KOPT-K1 (cell line): ENCODE results near the gene CYSLTR1.

Experiments used
- H3K27ac ChIP-seq: fragments of 200-600 bp; sonication (generic); 2 replicates; pipeline ENCODE4 v1.5.1; 2016; ENCODE audit warnings: antibody characterized with exemption, mild to moderate bottlenecking, low read depth, low read length; ENCODE audit not compliant: poor library complexity, severe bottlenecking
- H3K36me3 ChIP-seq: fragments of 200-600 bp; sonication (generic); 2 replicates; pipeline ENCODE4 v1.5.1; 2017; ENCODE audit warnings: antibody characterized with exemption, mild to moderate bottlenecking, low read length, moderate library complexity; ENCODE audit not compliant: insufficient read depth
- H3K9me3 ChIP-seq: fragments of 200-600 bp; sonication (generic); 2 replicates; pipeline ENCODE4 v1.5.1; 2017; ENCODE audit warnings: antibody characterized with exemption, low read length, mild to moderate bottlenecking; ENCODE audit not compliant: insufficient read depth, poor library complexity, severe bottlenecking

Gene CYSLTR1

GRCh38 chrX:78327370-78328086 is at the start of gene CYSLTR1:
CYSLTR1 (minus strand) TSS chrX:78327611; CDS start chrX:78273746, 53,865 bp downstream.
- no peak within 1 kb of the TSS for H3K27ac ChIP-seq

GRCh38 chrX:78377186-78377585 is 49.8 kb upstream of the CYSLTR1 start:
- Histone ChIP-seq H3K9me3 (no peaks in the 10 kb centered on the region), H3K27ac (no peak overlapping the region), H3K36me3 (no peaks in the 10 kb centered on the region)

More at GRCh38 chrX:78327370-78328086, at the start of gene CYSLTR1:
- H3K36me3 ChIP-seq = no peaks in the 10 kb centered on the region
- H3K9me3 ChIP-seq = no peaks in the 10 kb centered on the region

- H3K36me3 ChIP-seq = no peaks in the 10 kb centered on the region
- H3K9me3 ChIP-seq = no peaks in the 10 kb centered on the region
- H3K27ac ChIP-seq = peak overlapping the region; percentile 18
Measured at GRCh38 chrX:78375894-78376293, 48.5 kb upstream of the CYSLTR1 start.

- Histone ChIP-seq H3K27ac (no peak overlapping the region), H3K9me3 (no peaks in the 10 kb centered on the region), H3K36me3 (no peaks in the 10 kb centered on the region)
Measured at GRCh38 chrX:78366576-78366975, 39.2 kb upstream of the CYSLTR1 start.

- H3K36me3 ChIP-seq = no peaks in the 10 kb centered on the region
- H3K9me3 ChIP-seq = no peaks in the 10 kb centered on the region
- H3K27ac ChIP-seq = no peak overlapping the region
Measured at GRCh38 chrX:78357342-78358055, 30.1 kb upstream of the CYSLTR1 start.

GRCh38 chrX:78333521-78333920 is 6.1 kb upstream of the CYSLTR1 start:
- H3K36me3 ChIP-seq = no peaks in the 10 kb centered on the region
- H3K9me3 ChIP-seq = no peaks in the 10 kb centered on the region
- no peak overlapping the region for H3K27ac ChIP-seq

- Histone ChIP-seq H3K27ac (no peak overlapping the region), H3K36me3 (no peaks in the 10 kb centered on the region), H3K9me3 (no peaks in the 10 kb centered on the region)
Measured at GRCh38 chrX:78331708-78332107, 4.3 kb upstream of the CYSLTR1 start.

GRCh38 chrX:78330540-78330939 is 3.1 kb upstream of the CYSLTR1 start:
- no peak overlapping the region for H3K27ac ChIP-seq

DNA sequence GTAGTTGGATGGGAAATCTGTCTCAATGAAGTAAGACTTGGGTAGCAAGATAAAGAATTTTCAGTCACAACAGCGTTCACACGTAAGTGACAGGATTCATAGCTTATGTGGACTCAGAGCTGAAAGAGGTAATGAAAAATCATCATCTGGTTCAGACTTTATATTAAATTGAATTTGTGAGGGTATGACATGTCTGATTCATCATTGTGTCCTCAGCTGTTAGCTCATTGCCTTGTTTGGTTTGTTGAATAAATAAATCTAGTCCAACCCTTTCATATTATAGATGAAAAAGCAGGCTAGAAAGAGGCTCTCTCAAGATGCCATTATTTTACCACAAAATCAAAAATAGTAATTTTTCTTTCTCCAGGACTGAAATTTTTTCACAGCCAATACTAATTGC is 2.7 kb upstream of the CYSLTR1 start:
- no peak overlapping the region for H3K27ac ChIP-seq
- H3K36me3 ChIP-seq = no peaks in the 10 kb centered on the region
- no peaks in the 10 kb centered on the region for H3K9me3 ChIP-seq

More at GRCh38 chrX:78330540-78330939, 3.1 kb upstream of the CYSLTR1 start:
- Histone ChIP-seq H3K9me3 (no peaks in the 10 kb centered on the region), H3K36me3 (no peaks in the 10 kb centered on the region)

GRCh38 chrX:78329486-78329885 is 2.1 kb upstream of the CYSLTR1 start:
- Histone ChIP-seq H3K27ac (no peak overlapping the region), H3K9me3 (no peaks in the 10 kb centered on the region)

GRCh38 chrX:78326401-78326800 is 1.0 kb downstream of the CYSLTR1 start:
- no peaks in the 10 kb centered on the region for H3K9me3 ChIP-seq
- no peak overlapping the region for H3K27ac ChIP-seq
- no peaks in the 10 kb centered on the region for H3K36me3 ChIP-seq

More at GRCh38 chrX:78329486-78329885, 2.1 kb upstream of the CYSLTR1 start:
- no peaks in the 10 kb centered on the region for H3K36me3 ChIP-seq

DNA sequence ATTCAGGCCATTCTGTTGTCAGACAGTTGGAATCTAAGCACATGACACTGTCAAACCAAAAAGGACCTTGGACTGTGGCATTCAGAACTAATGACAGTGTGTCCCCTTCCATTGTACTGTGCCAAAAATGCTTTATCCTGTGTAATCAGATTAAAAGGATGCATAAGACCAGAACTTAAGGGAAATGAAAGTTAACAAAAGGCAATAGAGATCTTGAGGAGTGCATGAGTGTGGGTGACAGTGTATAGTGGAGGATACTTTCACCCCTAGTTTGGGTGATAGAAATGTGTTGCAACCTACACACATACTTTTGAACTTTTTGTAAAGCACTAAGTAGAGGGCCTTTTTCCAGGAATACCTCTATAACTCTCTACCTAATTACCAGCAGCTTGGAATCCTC is 4.5 kb downstream of the CYSLTR1 start:
- no peaks in the 10 kb centered on the region for H3K9me3 ChIP-seq
- no peaks in the 10 kb centered on the region for H3K36me3 ChIP-seq
- no peak overlapping the region for H3K27ac ChIP-seq

DNA sequence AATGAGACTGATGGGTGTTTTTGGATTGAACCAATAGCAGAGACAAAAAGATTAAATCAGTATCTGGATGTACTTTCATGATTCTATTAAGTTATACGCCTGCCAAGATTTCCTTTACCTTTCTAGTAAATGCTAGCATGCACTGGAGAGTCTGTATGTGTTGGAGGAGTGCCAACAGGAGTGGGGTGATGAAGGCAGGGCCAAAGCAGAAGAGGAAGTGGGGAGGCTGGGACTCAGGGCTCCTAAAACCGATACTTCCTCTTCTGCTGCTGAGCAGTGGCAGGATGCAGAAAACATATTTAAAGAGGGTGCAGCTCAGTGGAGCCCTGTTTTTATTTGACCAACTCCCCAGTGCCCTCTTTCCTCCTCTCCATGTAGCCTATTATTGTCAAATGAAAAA is 5.6 kb downstream of the CYSLTR1 start:
- H3K9me3 ChIP-seq = no peaks in the 10 kb centered on the region
- no peaks in the 10 kb centered on the region for H3K36me3 ChIP-seq
- H3K27ac ChIP-seq = peak overlapping the region; percentile 14

GRCh38 chrX:78316265-78316664 is 11.1 kb downstream of the CYSLTR1 start:
- no peaks in the 10 kb centered on the region for H3K36me3 ChIP-seq
- H3K27ac ChIP-seq = no peak overlapping the region
- no peaks in the 10 kb centered on the region for H3K9me3 ChIP-seq

DNA sequence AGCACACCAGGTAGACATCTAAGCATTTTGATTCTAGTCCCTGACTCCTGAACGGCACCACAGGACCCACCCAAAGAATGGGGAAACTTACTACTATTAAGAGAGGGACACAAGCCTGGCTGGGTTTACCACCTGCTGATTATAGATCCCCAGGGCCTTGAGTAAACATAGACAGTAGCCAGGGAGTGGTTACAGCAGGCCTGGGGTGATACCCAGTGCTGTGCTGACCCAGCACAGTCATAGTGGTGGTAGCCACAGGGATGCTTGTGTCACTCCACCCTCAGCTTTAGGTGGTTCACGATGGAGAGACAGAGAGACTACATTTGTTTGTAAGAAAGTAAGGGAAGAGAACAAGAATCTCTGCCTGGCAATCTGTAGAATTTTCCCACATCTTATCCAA is 11.7 kb downstream of the CYSLTR1 start:
- H3K9me3 ChIP-seq = no peaks in the 10 kb centered on the region
- H3K27ac ChIP-seq = no peak overlapping the region
- no peaks in the 10 kb centered on the region for H3K36me3 ChIP-seq

DNA sequence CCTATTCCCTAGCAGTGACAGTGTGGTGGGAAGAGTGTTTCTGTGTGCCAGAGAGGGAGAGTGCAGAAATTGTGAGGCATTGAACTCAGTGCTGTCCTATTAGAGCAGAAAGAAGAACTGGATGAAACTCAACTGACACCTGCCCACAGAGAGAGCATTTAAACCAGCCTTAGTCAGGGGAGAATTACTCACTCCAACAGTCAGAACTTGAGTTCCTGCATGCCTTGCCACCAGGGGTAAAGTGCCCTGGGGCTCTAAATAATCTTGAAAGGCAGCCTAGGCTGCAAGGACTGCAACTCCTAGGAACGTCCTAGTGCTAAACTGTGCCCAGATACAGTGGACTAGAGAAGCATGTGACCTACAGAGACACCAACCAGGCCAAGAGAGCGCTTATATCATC is 12.8 kb downstream of the CYSLTR1 start:
- Histone ChIP-seq H3K27ac (no peak overlapping the region), H3K9me3 (no peaks in the 10 kb centered on the region), H3K36me3 (no peaks in the 10 kb centered on the region)
